Stimulated activated CD4-positive, alpha-beta T cell treated with anti-CD3 and anti-CD28 coated beads, Interleukin-2, amount 100 ng/mL, for 24 hours (primary cell): Measurements from ENCODE around the gene GALNT1.

Experiments
- DNase-seq, 2 donors: peaks; one replicate each; pipeline ENCODE4 v3.0.0-alpha.2; 2020

The GALNT1 gene

DNA sequence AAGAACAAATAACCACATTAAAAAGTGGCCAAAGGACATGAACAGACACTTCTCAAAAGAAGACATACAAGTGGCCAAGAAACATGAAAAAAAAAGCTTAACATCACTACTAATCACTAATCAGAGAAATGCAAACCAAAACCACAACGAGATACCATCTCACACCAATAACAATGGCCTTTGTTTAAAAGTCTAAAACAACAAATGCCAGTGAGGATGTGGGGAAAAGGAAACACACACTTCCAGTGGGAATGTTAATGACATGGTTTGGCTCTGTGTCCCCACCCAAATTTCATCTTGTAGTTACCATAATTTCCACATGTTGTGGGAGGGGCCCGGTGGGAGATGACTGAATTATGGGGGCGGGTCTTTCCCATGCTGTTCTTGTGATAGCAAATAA is 147.1 kb downstream of the GALNT1 start:
- DNase-seq = no peak

DNA sequence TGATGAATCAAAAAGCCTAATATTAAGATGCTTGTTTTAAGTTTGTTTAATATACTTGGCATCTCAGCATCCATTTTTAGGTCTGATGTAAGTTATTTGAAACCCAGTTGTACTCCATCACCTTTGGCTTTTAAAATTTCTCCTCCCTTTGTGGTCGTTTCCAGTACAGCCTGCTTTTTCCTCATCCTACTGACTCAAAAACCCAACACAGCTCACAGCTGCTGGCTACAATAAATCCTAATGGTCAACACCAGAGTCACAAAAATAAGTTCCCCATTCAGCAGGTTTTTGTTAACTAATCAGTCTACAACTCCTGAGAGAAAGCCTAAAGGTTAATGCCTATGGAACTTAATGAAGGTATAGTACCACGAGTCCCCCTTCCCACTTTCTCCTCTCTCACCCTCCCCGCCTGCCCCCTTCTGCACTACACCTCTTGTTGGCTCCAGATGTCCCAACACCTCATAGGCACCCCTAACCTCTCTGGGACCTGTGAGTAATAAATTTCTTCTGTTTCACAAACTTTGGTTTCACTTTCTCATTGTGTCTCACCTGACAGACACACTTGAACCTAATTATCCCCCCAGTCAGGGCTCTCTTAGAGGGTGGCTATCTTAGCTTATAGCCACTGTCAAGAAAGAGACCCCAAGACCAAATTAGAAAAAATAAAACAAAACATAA is 148.6 kb downstream of the GALNT1 start:
- DNase-seq = no peak

DNA sequence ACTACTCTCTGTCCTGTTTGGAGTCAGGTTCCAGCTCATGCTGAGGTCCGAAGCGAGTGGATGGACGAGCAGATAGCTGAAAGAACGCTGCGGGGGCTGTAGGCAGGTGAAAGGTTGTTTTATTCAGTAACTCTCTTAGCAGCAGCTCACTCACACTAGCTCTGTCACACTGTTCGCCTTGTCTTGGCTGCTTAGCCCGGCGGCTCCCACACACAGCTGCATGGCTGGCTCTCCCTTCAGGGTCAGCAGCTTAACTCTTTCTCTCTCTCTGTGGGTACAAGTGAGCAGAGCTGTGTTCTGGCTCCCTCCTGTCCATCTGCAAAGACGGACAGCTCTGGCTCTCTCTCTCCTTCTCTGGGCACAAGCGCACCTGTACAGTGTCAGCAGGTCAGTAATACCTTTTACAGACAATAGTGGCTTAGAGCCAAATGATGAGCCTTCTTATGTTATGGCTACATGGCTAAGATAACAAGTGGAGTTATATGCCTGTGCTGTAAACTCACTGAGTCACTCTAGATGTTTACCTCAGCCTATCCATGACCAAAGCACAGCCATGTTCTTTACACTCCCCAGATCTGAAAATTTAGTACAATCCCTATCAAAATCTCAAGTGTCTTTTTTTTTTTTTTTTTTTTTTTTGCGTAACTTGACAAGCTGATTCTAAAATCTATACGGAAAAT is 149.3 kb downstream of the GALNT1 start:
- no peak for DNase-seq

DNA sequence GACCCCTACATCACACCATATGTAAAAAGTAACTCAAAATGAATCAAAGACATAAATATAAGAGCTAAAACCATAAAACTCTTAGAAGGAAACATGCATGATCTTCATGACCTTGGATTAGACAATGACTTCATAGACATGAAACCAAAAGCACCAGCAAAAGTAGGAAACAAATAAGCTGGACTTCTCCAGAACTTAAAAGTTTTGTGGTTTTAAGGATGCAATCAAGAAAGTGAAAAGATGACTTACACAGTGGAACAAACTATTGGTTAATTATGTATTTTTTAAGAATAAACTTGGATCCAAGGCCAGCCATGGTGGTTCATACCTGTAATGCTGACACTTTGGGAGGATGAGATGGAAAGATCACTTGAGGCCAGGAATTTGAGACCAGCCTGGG is 150.2 kb downstream of the GALNT1 start:
- DNase-seq = no peak

DNA sequence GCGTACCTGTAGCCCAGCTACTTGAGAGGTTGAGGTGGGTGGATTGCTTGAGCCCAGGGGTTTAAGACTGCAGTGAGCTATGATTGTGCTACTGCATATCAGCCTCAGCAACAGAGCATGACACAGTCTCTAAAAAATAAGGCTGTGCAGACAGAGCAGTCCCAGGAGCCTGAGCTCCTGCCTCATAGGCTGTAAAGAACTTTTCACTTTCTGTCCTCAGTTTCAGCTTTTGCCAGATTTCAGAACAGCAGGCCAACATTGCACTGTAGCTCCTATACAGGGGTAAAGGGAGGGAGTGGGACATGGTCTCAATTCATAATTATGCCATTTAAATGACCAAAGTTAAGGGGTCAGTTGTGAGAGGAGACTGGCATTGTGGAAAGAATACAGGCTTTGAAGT is 150.6 kb downstream of the GALNT1 start:
- DNase-seq = no peak

DNA sequence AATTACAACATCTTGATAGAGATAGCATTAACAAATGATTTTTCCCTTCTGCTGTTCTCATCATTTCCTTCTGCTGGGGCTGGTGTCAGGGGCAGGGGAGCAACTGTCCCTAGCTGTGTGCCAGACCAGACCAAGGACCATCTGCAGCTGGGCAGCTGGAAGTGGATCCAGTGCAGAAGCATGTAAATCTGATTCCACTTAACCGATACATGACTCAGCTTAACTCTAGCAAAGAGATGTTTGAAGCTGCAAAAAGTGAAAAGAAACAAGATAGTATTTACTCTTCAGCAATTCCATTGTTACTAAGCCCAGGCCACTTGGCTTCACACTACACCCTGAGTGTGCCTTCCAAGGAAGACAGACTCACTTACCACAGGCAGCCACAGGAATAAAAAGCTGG is 151.1 kb downstream of the GALNT1 start:
- no peak for DNase-seq

DNA sequence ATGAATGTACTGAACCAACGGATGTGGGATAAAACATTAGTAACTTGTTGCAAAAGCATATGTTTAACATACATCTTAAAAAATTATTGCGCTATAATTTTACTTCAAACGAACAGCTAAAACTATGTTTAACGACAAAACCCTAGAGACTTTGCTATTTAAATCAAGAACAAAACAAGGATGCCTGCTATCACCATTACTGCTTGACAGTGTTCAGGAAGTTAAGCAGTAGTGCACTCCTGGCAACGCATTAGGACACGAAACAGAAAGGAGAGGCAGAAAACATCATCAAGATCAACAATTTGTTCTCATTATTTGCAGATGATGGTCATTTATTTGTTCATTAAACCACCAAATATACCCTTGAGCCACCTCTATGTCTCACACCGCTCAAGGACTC is 151.9 kb downstream of the GALNT1 start:
- DNase-seq = no peak

DNA sequence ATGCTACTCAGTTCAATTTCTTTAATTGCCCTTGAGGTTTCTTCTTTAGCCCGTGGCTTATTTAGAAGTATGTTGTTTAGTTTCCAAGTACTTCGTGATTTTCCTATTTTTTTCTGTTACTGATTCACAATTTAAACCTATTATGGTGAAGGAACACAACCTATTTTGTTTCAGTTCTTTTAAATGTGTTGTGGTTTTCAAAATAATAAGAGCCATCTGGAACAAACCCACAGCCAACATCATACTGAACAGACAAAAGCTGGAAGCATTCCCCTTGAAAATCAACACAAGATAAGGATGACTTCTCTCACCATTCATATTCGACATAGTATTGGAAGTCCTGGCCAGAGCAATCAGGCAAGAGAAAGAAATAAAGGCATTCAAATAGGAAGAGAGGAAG is 155.2 kb downstream of the GALNT1 start:
- no peak for DNase-seq

DNA sequence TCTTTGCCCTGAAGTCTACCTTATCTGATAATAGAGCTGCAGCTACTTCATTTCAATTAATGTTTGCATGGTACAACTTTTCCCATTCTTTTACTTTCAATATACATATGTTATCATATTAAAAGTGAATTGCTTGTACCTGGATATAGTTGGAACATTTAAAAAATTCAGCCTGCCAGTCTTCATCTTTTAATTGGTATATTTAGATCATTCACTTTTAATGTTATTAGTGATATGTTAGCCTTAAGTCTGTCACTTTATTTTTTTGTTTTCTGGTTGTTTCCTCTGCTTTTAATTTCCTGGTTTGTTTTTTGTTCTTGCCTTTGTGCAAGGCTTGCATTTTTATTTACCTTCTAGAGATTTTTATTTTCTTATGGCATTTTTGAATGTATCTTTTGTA is 158.2 kb downstream of the GALNT1 start:
- DNase-seq = no peak

DNA sequence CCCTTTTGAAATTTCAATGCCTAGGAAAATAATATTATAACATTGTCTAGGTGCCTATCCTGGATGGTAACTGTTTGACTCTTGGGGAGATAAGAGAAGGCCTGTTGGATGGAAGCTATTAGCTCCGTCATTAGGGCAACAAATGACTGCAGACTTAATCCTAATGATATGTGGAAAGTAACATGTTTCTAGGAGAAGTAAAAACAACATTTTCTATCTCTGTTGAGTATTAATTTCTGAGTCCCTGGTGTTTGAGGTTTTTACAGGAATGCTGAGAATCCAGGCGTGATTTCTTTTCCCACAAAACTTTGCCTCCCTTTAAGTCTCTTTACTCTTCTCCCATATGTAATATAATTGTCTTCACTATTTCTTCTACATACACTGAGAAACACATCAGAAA is 159.1 kb downstream of the GALNT1 start:
- DNase-seq = no peak

DNA sequence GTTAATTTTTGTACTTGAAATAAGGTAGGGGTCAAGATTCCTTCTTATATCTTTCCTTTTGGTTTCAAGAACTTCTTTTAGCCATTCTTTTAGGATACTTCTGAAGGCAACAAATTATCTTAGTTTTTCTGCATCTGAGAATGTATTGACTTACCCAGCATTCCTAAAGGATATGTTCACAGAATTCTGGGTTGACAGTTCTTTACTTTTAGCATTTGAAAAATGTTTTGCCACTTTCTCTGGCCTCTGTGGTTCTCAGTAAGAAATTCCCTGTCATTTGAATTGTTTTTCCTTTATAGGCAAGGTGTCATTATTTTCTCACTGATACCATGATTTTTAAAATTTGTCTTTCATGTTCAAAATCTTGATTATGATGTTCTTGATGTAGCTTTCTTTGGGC is 162.4 kb downstream of the GALNT1 start:
- DNase-seq = no peak

DNA sequence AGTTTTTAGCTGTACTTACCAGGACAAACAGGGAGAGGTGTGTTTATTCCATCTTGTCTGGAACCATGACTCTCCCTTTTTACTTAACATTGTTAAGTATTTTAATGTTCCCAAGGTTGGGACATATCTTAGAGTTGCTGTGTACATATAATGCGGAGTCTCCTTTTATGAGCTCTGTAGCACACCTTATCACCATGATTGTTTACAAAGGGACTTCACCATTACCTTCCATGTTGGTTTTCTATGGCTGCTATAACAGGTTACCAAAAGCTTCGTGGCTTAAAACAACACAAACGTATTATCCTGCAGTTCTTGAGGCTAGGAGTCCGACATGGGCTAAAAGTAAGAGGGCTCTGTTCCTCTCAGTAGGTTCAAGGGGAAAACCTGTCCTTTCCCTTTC is 164.3 kb downstream of the GALNT1 start:
- DNase-seq = no peak

DNA sequence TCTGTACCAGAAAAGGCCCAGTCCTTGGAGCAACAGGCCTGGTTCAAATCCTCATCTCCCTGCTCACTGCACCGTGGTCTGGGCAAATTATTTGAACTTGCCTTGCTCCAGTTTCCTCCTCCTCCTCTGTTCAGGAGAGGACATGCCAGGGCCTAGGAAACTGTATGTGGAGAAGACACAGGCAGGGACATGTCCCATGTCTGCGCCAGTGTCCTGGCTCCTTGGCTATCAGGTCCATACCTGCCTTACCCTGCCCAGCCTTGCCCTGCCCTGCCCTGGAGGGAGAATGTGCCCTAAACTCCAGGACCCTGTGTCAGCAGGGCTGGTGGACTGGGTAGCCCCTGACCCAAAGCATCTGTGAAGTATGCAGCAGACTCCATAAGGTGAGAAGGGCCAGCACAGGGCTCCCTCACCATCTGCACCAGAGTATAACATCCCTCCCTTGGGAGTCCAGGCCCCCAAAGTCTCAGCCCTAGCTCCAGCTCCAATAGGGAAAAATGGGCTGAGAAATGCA is 165.3 kb downstream of the GALNT1 start:
- no peak for DNase-seq

DNA sequence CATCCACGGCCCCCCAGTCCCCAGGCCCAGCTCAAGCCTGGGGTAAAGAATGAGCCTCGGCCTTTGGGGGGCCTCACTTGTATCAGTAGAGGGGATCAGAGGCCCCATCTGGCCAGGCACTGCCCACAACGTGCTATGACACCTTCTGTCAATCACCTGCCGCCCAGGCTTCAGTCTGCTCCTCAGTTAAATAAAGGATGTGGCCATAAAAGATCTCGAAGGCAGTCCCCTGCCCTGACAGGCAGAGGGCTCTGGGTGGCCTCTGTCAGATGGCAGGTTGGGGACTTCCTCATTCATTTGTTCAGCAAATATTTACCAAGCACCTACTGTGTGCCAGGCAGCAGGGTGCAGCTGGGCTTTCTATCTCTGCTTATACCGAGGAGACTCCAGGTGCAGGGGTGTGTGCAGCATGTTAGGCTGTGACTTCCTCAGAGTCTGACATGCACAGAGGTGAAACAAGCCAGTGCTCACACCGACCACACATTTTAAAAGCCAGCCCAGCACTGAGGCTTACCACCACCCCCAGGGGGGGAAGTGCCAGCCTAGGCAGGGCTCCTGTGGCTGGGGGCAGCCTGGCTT is 166.4 kb downstream of the GALNT1 start:
- no peak for DNase-seq

DNA sequence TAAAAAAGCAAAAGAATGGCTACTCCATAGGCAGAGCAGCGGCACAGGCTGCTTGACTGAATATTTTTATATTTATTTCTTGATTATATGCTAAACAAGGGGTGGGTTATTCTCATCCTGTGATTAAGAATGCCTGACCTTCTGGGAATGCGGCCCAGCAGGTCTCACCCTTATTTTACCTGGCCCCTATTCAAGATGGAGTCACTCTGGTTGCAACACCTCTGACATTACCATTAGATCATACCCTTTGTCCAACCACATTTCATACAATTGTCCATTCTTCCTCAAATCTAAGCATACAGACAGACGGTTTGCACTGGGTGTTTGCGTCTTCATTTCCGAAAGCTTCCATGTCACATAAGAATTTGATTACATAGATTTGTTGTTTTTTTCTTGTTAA is 168.2 kb downstream of the GALNT1 start:
- no peak for DNase-seq

DNA sequence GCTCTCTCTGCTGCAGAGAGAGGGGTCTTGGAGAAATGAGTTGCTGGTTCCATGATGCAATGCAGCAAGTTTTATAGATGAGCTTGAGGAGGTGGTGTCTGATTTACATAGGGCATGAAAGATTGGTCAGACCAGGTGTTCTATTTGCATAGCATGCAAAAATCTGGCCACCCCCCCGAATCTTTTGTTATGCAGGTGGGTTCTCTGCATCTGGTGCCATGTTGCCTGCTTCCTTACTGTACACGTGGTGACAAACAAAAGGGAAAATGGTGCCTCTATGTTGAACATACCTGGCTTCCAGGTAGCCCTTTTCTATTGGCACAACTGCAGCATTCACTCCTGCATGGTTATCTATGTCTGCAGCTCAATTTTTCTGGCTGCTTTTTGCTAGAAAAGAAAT is 169.4 kb downstream of the GALNT1 start:
- no peak for DNase-seq

DNA sequence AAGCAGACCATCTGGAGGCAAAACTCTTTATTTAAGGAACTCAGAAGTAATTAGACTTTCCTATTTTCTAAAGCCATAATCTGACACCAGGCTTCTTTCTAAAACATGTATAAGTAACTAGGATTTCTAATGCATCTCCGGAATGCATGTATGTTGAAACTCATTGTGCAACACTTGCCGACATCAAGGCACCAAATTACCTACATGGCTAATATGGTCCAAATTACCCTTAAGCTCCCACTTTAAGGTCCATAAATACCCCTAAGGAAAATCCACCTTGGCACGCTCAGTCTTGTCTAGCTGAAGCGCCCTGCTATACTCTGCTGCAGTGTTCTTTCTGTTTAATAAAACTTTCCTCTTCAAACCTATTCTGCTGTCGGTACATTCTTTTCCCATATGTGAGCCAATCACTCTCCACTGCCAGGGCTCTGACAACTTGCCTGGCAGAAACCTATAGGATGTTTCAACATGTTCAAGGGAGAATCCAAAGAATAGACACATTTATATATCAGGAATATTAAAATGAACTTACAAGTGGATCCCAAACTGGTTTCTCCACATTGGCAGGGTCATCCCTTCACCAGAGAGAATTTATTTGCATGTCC is 171.9 kb downstream of the GALNT1 start:
- DNase-seq = no peak

DNA sequence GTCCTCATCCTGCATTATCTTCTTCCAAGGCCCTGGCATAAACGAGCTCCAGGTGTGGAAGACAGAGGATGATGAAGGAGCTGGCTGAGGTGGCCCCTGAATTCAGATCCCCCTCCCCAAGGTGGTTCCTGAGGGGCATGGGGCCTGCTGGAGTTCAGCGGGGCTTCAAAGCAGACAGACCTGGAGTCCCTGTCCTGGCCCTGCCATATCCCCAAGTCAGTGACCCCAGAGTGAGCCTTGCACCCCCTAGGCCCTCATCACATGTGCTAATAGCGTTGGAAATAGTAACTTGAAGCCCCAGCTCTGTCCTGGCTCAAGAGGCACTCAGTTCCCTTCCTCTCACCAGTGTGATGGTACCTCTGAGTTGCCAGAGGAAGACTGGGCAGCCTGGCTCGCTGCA is 172.9 kb downstream of the GALNT1 start:
- no peak for DNase-seq

DNA sequence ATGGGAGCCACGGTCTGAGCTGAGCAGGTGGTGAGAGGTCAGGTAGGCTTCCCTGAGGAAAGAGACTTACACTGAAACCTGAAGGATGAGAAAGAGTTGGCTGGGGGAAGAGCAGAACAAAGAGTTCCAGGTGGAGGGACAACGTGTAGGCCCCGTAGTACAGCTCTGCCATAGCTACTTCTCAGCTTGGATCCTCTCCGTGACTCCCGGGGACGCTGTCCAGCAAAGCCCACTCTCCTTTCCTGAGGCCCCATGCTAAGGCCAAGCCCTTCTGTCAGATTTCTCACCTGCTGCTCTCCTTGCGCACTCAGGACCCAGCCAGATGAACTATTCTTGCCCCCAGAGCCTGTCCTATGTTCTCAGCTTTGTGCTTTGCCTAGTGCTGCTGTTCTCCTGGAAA is 173.8 kb downstream of the GALNT1 start:
- DNase-seq = no peak

DNA sequence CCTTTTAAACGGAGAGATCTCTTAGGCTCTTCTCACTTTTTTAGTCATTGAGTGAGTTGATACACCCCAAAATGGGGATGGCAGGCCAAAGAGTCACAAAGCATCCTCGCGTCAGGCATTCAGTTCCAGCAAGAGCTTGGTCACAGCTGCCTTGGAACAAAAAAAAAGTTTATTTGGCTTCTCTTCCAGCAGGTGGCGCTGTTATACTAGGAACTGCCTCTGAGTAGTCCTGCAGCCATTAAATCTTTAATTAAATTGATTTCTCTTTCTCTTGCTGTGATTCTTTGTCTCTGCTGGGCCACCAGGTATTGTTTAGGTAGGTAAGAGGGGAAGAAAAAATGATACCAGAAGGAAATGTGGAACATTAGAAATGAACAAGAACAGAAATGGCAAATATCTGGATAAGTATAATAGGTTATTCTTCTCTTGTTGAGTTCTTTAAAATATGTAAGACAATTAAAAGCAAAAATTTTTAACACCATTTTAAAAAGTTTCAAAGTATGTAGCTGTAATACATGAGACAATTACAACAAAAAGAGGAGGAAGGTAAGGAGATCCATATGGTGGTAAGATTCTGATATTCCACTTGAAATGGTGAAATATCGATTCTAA is 175.1 kb downstream of the GALNT1 start:
- DNase-seq = peak; percentile 42 to 62
